Caco-2 (cell line): ENCODE measurements around the gene GAB2. TPM values are rescaled to one million over a fixed set of nuclear protein-coding genes. Genes with fewer than 3 reads are reported as not detected.

ENCODE experiments used
- BruUV-seq: library from RNA; stranded (reverse); fragments of 400-500 nt; replicated peaks from 2 replicates; lab custom pipeline; 2021; lab: Mats Ljungman, UMichigan
- CTCF ChIA-PET: fragments of 300-600 bp; sonication (Branson Sonifier 250); formaldehyde crosslinking; loops from one replicate; lab custom pipeline; 2022; ENCODE audit warnings: antibody characterized with exemption; lab: Charles Lee
- POLR2A ChIA-PET: fragments of 300-600 bp; sonication (Branson Sonifier 250); formaldehyde crosslinking; loops from one replicate; lab custom pipeline; 2022; ENCODE audit warnings: antibody characterized with exemption; lab: Charles Lee
- DNase-seq, 2 experiments: peaks; one replicate each; pipeline versions ENCODE4 v3.0.0 to v3.0.0-alpha.2; 2020 to 2022
- H3K27me3 ChIP-seq: replicated peaks from 2 replicates; pipeline ENCODE4 v1.6.0; 2011; ENCODE audit warnings: low read length; ENCODE audit not compliant: control insufficient read depth, insufficient read depth
- H3K36me3 ChIP-seq: 2 replicates; pipeline ENCODE4 v1.5.1; 2011; ENCODE audit warnings: low read length; ENCODE audit not compliant: control insufficient read depth, insufficient read depth
- H3K4me1 ChIP-seq: fragments of 250-450 bp; sonication (Bioruptor Pico); 2 replicates; pipeline ENCODE4 v1.5.1; 2020; ENCODE audit warnings: mild to moderate bottlenecking
- H3K4me3 ChIP-seq: 2 replicates; pipeline ENCODE4 v1.5.1; 2011; ENCODE audit warnings: low read depth, mild to moderate bottlenecking, control low read depth, low read length
- H3K9me3 ChIP-seq: fragments of 250-450 bp; sonication (Bioruptor Pico); 2 replicates; pipeline ENCODE4 v1.5.1; 2020; ENCODE audit warnings: mild to moderate bottlenecking, moderate library complexity
- H3K27ac Mint-ChIP-seq: one replicate; pipeline ENCODE4 v1.8.0; 2022; ENCODE audit warnings: mixed read lengths; ENCODE audit not compliant: unreplicated experiment
- H3K27me3 Mint-ChIP-seq: one replicate; pipeline ENCODE4 v1.8.0; 2022; ENCODE audit warnings: mixed read lengths; ENCODE audit not compliant: insufficient read depth, unreplicated experiment
- H3K36me3 Mint-ChIP-seq: one replicate; pipeline ENCODE4 v1.8.0; 2022; ENCODE audit warnings: mild to moderate bottlenecking, mixed read lengths; ENCODE audit not compliant: insufficient read depth, unreplicated experiment
- H3K4me1 Mint-ChIP-seq: one replicate; pipeline ENCODE4 v1.8.0; 2022; ENCODE audit warnings: low read depth, mixed read lengths; ENCODE audit not compliant: unreplicated experiment
- H3K4me3 Mint-ChIP-seq: one replicate; pipeline ENCODE4 v1.8.0; 2022; ENCODE audit warnings: mild to moderate bottlenecking, moderate library complexity, mixed read lengths; ENCODE audit not compliant: unreplicated experiment
- H3K9me3 Mint-ChIP-seq: one replicate; pipeline ENCODE4 v1.8.0; 2022; ENCODE audit warnings: mixed read lengths; ENCODE audit not compliant: unreplicated experiment
- intact Hi-C: fragments of 100-400 bp; cut with micrococcal nuclease; formaldehyde crosslinking; loops from one replicate; pipeline ENCODE4 v1.10.0; 2022; ENCODE audit not compliant: unreplicated experiment
- total RNA-seq: library from RNA; stranded (reverse); gene quantifications from 2 replicates; pipeline ENCODE4 v1.2.3, GENCODE V29; 2022
- TF ChIP-seq, protein P1 (sequence below), 2 experiments: fragments of 200-600 bp in 1 of 2; IDR thresholded peaks; 1 replicate in 1 of 2; 2 replicates in 1 of 2; pipeline versions ENCODE4 v1.5.1 to v1.8.0; 2011 to 2022; ENCODE audit warnings: antibody characterized with exemption in 1 of 2, control low read depth in 1 of 2, inconsistent platforms in 1 of 2, low read depth in 1 of 2, low read length in 1 of 2, mild to moderate bottlenecking in 1 of 2, moderate library complexity in 1 of 2; ENCODE audit not compliant: insufficient read depth in 1 of 2, severe bottlenecking in 1 of 2, unreplicated experiment in 1 of 2

Gene GAB2
- total RNA-seq, 1 experiment from 2014 or later, result 67.3 TPM

DNA sequence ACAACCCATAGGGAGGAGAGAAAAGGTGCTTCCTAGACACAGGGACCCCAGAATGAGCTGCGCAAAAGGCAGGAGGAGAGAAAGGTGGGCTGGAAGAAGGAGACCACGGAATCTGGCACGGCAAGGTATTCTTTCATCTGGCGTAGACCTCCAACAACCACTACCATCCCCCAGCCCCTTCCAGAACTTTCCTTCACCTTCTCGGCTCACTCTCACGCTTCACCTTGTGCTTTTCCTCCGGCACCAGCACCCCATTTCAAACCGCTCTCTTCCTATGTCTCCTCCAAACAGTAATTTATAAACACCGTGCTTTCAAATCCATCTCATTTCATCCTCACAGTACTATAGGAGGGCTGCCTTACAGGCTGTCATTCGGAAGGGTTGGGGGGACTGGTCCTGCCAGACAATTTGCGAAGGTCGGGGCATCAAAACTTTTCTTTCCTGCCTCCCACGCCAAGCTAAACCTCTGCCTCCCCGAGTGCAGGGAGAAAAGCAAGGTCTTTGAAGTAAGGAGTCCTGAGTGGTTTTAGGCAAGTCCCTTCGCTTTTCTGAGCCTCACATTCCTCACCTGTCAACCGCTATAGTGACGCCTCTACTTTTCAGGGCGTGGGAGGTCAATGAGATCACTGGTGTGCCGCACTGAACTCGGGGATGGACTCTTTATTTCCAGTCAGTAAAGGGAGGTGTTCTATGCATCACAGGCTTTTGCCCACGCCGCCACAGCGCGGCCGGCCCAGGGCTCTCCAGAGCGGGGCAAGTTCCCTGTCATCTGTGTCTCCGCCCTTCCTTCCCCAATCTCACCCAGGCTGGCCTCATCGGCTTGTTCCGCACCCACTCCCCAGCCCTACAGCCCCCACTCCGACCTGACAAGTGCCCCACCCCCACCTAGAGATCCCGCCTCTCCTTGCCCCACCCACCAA, 230.0 kb downstream of the GAB2 start:
- no peaks in the 10 kb centered on the region for H3K27me3 Mint-ChIP-seq
- no peaks in the 10 kb centered on the region for H3K9me3 Mint-ChIP-seq
- no peak for DNase-seq
- Histone ChIP-seq H3K9me3 (no peaks in the 10 kb centered on the region), H3K4me1 (peaks cover 28% of the 10 kb centered on the region), H3K27me3 (no peaks in the 10 kb centered on the region), H3K36me3 (no peaks in the 10 kb centered on the region), H3K4me3 (peak overlapping the region; percentile 82)
- POLR2A ChIA-PET, result interaction anchor here (0.5 to 2.2 kb wide), 6 partner anchors 48 to 387 kb away, joined by 3 to 32 read pairs (median 4); partner anchors contain the start of genes ALG8 and NARS2
- peak overlapping the region; percentile 84 for H3K27ac Mint-ChIP-seq
- CTCF ChIA-PET, result interaction anchor here (0.5 to 1.5 kb wide), 9 partner anchors 8 to 377 kb away, joined by 3 to 8 read pairs (median 3); partner anchors contain the start of gene ALG8
- H3K4me1 Mint-ChIP-seq, result peaks cover 37% of the 10 kb centered on the region
- intact Hi-C loops, result loop anchor here (1.0 to 5.0 kb wide), 5 partner anchors 38 to 195 kb away; partner anchors contain the start of genes ALG8 and NDUFC2
- H3K4me3 Mint-ChIP-seq, result peak overlapping the region; percentile 98
- peaks cover 16% of the 10 kb centered on the region for H3K36me3 Mint-ChIP-seq
- TF ChIP-seq, protein P1, sequence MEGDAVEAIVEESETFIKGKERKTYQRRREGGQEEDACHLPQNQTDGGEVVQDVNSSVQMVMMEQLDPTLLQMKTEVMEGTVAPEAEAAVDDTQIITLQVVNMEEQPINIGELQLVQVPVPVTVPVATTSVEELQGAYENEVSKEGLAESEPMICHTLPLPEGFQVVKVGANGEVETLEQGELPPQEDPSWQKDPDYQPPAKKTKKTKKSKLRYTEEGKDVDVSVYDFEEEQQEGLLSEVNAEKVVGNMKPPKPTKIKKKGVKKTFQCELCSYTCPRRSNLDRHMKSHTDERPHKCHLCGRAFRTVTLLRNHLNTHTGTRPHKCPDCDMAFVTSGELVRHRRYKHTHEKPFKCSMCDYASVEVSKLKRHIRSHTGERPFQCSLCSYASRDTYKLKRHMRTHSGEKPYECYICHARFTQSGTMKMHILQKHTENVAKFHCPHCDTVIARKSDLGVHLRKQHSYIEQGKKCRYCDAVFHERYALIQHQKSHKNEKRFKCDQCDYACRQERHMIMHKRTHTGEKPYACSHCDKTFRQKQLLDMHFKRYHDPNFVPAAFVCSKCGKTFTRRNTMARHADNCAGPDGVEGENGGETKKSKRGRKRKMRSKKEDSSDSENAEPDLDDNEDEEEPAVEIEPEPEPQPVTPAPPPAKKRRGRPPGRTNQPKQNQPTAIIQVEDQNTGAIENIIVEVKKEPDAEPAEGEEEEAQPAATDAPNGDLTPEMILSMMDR (IDR thresholded peaks at IDR 0.05; ENCODE audit: insufficient read depth in 1 of 2, low read depth in 1 of 2, low read length in 1 of 2, severe bottlenecking in 1 of 2, unreplicated experiment in 1 of 2), result no peak
- TSS peak; percentile 40 for BruUV-seq

- H3K4me1 ChIP-seq, result peaks cover 15% of the 10 kb centered on the region
- H3K4me3 ChIP-seq, result no peak overlapping the region
- Mint-ChIP-seq H3K4me1 (peaks cover 16% of the 10 kb centered on the region), H3K9me3 (no peaks in the 10 kb centered on the region), H3K27me3 (no peaks in the 10 kb centered on the region), H3K4me3 (no peak overlapping the region), H3K27ac (no peak overlapping the region), H3K36me3 (peaks cover 11% of the 10 kb centered on the region)
- ChIA-PET CTCF (no interaction called here), POLR2A (no interaction called here)
- intact Hi-C loops, result no loop called here
- DNase-seq, result no peak
- TF ChIP-seq, protein P1 (IDR thresholded peaks at IDR 0.05; ENCODE audit: insufficient read depth in 1 of 2, low read depth in 1 of 2, low read length in 1 of 2, severe bottlenecking in 1 of 2, unreplicated experiment in 1 of 2), result no peak
- H3K27me3 ChIP-seq, result no peaks in the 10 kb centered on the region
- no peaks in the 10 kb centered on the region for H3K36me3 ChIP-seq
- no peaks in the 10 kb centered on the region for H3K9me3 ChIP-seq
- BruUV-seq, result no TSS peak
Measured at GRCh38 chr11:78181185-78181584, 236.4 kb downstream of the GAB2 start.

DNA sequence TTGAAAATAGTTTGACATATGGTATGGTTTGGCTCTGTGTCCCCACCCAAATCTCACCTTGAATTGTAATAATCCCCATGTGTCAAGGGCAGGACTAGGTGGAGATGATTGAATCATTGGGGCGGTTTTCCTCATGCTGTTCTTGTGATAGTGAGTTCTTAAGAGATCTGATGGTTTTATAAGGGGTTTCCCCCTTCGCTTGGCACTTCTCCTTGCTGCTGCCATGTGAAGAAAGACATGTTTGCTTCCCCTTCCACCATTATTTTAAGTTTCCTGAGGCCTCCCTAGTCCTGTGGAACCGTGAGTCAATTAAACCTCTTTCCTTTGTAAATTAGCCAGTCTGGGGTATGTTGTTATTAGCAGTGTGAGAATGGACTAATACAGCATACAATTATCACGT, 236.9 kb downstream of the GAB2 start:
- no peak overlapping the region for H3K4me3 ChIP-seq
- no peaks in the 10 kb centered on the region for H3K27me3 Mint-ChIP-seq

More for the DNA sequence above, 236.9 kb downstream of the GAB2 start:
- no peak overlapping the region for H3K4me3 Mint-ChIP-seq
- Histone ChIP-seq H3K4me1 (peaks cover 12% of the 10 kb centered on the region), H3K36me3 (no peaks in the 10 kb centered on the region), H3K9me3 (no peaks in the 10 kb centered on the region), H3K27me3 (no peaks in the 10 kb centered on the region)
- peaks cover 7% of the 10 kb centered on the region for H3K36me3 Mint-ChIP-seq
- BruUV-seq, result no TSS peak
- H3K4me1 Mint-ChIP-seq, result peaks cover 12% of the 10 kb centered on the region
- intact Hi-C loops, result no loop called here
- CTCF ChIA-PET, result no interaction called here
- no peaks in the 10 kb centered on the region for H3K9me3 Mint-ChIP-seq
- TF ChIP-seq, protein P1 (IDR thresholded peaks at IDR 0.05; ENCODE audit: insufficient read depth in 1 of 2, low read depth in 1 of 2, low read length in 1 of 2, severe bottlenecking in 1 of 2, unreplicated experiment in 1 of 2), result no peak
- no peak for DNase-seq
- POLR2A ChIA-PET, result no interaction called here
- H3K27ac Mint-ChIP-seq, result no peak overlapping the region
